Measurements from ENCODE around the gene ACP6.

DNA sequence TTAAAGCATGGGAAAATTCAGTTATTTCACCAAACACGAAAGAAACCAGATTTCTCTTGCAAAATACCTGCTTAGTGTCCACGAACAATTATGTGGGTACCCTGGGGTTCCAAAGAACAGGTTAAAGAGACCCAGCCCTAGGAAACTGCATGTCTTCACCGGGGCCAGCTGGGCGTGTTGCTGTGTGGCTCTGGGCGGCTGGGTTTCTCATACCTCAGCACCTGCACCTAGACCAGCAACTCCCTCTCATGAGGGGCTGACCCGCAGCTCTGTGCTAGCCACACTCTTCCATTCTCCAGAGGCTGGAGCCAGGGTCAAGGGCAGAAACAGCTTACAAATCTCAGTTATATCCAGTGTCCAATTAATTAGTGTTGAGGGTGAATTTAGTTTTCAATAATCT, 40.3 kb downstream of the ACP6 start:
- TF ChIP-seq, protein P1, sequence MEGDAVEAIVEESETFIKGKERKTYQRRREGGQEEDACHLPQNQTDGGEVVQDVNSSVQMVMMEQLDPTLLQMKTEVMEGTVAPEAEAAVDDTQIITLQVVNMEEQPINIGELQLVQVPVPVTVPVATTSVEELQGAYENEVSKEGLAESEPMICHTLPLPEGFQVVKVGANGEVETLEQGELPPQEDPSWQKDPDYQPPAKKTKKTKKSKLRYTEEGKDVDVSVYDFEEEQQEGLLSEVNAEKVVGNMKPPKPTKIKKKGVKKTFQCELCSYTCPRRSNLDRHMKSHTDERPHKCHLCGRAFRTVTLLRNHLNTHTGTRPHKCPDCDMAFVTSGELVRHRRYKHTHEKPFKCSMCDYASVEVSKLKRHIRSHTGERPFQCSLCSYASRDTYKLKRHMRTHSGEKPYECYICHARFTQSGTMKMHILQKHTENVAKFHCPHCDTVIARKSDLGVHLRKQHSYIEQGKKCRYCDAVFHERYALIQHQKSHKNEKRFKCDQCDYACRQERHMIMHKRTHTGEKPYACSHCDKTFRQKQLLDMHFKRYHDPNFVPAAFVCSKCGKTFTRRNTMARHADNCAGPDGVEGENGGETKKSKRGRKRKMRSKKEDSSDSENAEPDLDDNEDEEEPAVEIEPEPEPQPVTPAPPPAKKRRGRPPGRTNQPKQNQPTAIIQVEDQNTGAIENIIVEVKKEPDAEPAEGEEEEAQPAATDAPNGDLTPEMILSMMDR (IDR thresholded peaks at IDR 0.05; ENCODE audit: low read depth, low read length), result no peak
- TF ChIP-seq, protein P2, sequence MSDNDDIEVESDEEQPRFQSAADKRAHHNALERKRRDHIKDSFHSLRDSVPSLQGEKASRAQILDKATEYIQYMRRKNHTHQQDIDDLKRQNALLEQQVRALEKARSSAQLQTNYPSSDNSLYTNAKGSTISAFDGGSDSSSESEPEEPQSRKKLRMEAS (IDR thresholded peaks at IDR 0.05; ENCODE audit: low read depth, low read length), result no peak
